AG10803 (cell line): ENCODE measurements around the gene NSD2.
"Not testable (repeated sequence)": the region's sequence is repeated elsewhere in the genome, so short reads cannot be mapped to it uniquely, and the experiment has no call there.

Experiments used
- DNase-seq: peaks from one replicate; pipeline ENCODE4 v3.0.0; 2010; ENCODE audit warnings: low read depth
- H3K4me3 ChIP-seq: 2 replicates; pipeline ENCODE4 v1.5.1; 2011; ENCODE audit warnings: mild to moderate bottlenecking, low read length, control low read depth
- CTCF ChIP-seq: conservative IDR thresholded peaks from 2 replicates; pipeline ENCODE4 v1.5.1; 2011; ENCODE audit warnings: mild to moderate bottlenecking, low read length, control low read depth, inconsistent platforms

The NSD2 gene

DNA sequence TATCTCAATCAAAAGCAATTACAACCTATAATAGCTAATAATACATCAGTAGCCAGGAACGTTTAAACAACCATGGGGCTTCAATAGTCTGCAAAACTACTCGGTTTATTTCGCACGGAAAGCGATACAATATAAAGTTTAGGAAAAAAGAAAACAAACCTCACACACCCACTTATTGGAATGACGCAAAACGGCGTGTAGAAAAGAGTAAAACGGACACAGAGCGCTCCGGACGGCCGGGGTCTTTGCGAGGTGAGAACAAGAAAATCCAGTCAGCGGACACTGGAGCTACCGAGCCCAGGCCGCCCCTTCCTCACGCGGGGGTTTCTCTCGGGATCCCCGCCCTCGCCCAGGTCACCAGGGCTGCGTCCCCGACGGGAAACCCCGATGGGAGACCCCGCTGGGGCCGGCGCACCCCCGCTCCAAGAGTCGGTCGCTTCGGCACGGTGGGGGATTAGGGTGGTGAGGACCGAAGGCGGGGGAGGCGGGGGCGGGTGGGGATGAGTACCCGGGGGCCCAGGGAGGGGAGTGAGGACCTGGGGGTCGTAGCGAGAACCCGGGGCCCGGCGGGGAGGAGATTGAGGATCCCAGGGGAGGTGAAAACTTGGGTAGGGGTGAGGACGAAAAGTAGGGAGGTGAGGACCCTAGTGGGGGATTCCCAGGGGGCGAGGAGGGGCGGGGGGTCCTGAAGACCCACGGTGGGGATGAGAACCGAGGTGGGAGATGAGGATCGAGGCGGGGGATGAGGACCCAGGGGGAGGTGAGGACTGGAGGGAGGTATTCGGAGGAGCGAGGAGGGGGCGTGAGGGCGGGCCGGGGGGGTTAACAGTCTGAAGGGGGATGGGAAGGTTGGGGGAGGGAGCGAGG lies 136.8 kb downstream of the NSD2 start:
- H3K4me3 ChIP-seq: peak overlapping the region; percentile 99
- DNase-seq: no peak
- TF ChIP-seq CTCF: no peak

DNA sequence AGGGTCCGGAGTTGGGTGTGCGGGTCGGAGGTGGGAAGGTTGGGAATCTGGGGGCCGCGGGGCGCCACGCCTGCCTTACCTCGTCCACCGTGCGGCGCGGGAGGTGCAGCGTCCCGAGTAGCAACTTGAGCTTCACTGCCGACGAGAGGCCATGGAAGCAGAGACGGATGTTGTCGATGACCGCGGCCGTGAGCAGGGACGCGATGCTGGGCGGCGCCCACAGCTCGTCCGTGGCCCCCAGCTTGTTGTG lies 137.4 kb downstream of the NSD2 start:
- DNase-seq: no peak
- H3K4me3 ChIP-seq: peak overlapping the region; percentile 99
- no peak for TF ChIP-seq CTCF

DNA sequence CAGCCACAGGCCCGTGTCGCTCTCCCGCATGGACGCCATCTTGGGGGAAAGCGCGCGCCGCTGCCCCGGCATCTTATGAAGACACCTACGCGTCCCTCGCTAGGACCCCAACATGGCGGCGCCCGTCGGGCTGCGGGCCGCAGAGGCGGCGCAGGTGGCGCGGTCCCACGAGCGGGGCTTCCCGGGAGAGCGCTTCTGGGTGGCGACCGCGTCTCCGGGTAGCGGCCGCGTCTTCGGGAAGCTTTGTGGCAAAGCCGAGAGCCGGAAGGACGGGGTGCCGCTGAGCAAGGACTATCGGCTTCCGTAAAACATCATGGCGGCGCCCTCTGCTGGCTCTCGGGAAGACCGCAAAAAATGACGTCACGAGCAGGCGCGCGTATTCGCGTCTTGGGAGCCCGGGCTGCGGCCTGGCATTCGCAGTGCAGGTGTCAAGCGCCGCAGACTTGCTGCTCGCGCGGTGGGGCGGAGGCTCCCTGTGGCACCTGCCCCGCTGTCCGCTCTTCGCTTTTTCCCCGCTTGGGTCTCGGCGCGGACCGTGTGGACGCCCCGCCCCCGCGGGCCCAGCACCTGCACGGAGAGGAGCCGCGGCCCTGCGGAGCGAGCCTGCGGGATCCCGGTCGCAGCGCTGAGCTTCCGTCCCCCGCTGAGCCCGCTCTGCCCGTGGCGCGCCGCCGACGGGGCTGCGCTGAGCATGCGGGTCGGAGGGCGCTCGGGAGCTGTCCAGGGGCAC lies 137.9 kb downstream of the NSD2 start, which contains the start of gene NELFA:
NELFA (minus strand) TSS at position 54 of the 730 bp plus-strand sequence; CDS start at position 39, 15 bp downstream.
- DNase-seq: peak; percentile 88
- peak within 1 kb of the TSS; percentile 99 for H3K4me3 ChIP-seq
- peak; percentile 41 for TF ChIP-seq CTCF

GRCh38 chr4:2009651-2010233 lies 138.5 kb downstream of the NSD2 start:
- DNase-seq: peak; percentile 58
- peak overlapping the region; percentile 99 for H3K4me3 ChIP-seq
- peak; percentile 34 for TF ChIP-seq CTCF

- no peak overlapping the region for H3K4me3 ChIP-seq
- DNase-seq: peak; percentile 19
- no peak for TF ChIP-seq CTCF
Measured at GRCh38 chr4:2011583-2011982, 140.4 kb downstream of the NSD2 start.

DNA sequence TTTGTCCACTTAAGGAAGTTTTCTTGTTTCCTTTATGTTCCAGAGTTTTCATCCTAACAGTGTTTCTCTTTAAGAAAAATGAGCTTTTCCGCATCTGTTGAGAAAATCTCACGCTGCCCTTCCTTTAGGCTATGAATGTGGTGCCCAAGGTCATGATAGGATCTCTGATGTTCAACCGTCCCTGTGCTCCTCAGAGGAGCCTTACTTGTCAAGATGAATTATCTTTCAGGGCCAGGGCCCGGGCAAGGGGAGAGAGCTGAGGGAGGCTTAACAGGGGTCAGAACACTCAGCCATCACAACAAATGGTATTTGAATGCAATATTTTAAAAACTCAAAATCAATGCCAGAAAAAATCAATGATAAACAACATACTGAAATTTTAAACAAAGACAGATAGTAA lies 143.8 kb downstream of the NSD2 start:
- no peak for DNase-seq
- no peak for TF ChIP-seq CTCF

GRCh38 chr4:2021358-2022018 lies 150.3 kb downstream of the NSD2 start:
- not testable (repeated sequence) for H3K4me3 ChIP-seq, DNase-seq

More for the DNA sequence above, 143.8 kb downstream of the NSD2 start:
- H3K4me3 ChIP-seq: no peak overlapping the region
